ENCODE results near the gene TMEM250. TPM values are rescaled to one million over a fixed set of nuclear protein-coding genes. Genes with fewer than 3 reads are reported as not detected.

TMEM250 gene
- total and polyA plus RNA-seq, 2 of the 4 experiments (the other 2 are of a cell fraction) = 14.0 to 17.5 TPM

GRCh38 chr9:136153381-136154065 lies 34.8 kb upstream of the TMEM250 start:
- BruUV-seq (replicated peaks) = no TSS peak
- no peak overlapping the region for H2BK20ac ChIP-seq (ENCODE audit: low read depth, low read length)
- H3K14ac ChIP-seq (replicated peaks; ENCODE audit: low read depth, low read length) = no peak overlapping the region
- H2AK9ac ChIP-seq (replicated peaks; ENCODE audit: low read depth, low read length, poor library complexity) = no peak overlapping the region
- no peaks in the 10 kb centered on the region for H3K4me1 ChIP-seq (ENCODE audit: control insufficient read depth, insufficient read depth, low read length)
- ChIA-PET POLR2A (ENCODE audit: unreplicated experiment) (no interaction called here), CTCF (no interaction called here)
- H3K4me2 ChIP-seq (ENCODE audit: low read depth, low read length) = no peak overlapping the region
- no peaks in the 10 kb centered on the region for H4K20me1 ChIP-seq (ENCODE audit: insufficient read depth, low read length)
- no peak overlapping the region for H4K5ac ChIP-seq (ENCODE audit: low read depth, low read length)
- no peak overlapping the region for H3K4ac ChIP-seq (ENCODE audit: low read depth, low read length)
- H2BK15ac ChIP-seq (ENCODE audit: low read depth, low read length) = no peak overlapping the region
- WGBS, 2 experiments (ENCODE audit: extremely low coverage in 2 of 2, insufficient read length in 1 of 2) = 21% methylated on average over 3 of the region's 24 CpGs; no CpG with 5 or more reads in 1 of the 2 experiments
- no peak overlapping the region for H2AK5ac ChIP-seq (ENCODE audit: low read depth, low read length)
- H3K79me1 ChIP-seq (ENCODE audit: low read depth in 1 of 2, low read length in 2 of 2) = no peaks in the 10 kb centered on the region
- DNase-seq (no peak), ATAC-seq (ENCODE audit: low read depth) (no peak)
- no peak overlapping the region for H3K4me3 ChIP-seq (ENCODE audit: insufficient read depth, low read depth, low read length)
- H4K91ac ChIP-seq (ENCODE audit: insufficient read depth, low read depth, low read length) = no peak overlapping the region
- dilution Hi-C loops (cut with HindIII; ENCODE audit: low sequenced_read_pairs, unreplicated experiment) (no loop called here), in situ Hi-C loops (cut with MboI; ENCODE audit: low sequenced_read_pairs) (no loop called here), intact Hi-C loops (cut with micrococcal nuclease) (no loop called here)
- no peak overlapping the region for H3K9ac ChIP-seq (ENCODE audit: low read depth, low read length)
- no peak overlapping the region for H4K8ac ChIP-seq (ENCODE audit: low read depth in 2 of 2, low read length in 2 of 2)
- H3K56ac ChIP-seq (ENCODE audit: extremely low read depth, insufficient read depth, low read length) = no peak overlapping the region
- H3K9me1 ChIP-seq (ENCODE audit: insufficient read depth, low read length) = no peaks in the 10 kb centered on the region
- TF ChIP-seq RFX5 (IDR thresholded peaks at IDR 0.05; ENCODE audit: low read depth, low read length) (no peak), BHLHE40 (IDR thresholded peaks at IDR 0.05; ENCODE audit: low read depth, low read length) (no peak), SMC3 (IDR thresholded peaks at IDR 0.05; ENCODE audit: low read depth, low read length) (no peak), ELK1 (IDR thresholded peaks at IDR 0.05; ENCODE audit: borderline replicate concordance, low read depth, low read length) (no peak), MXI1 (IDR thresholded peaks at IDR 0.05; ENCODE audit: borderline replicate concordance, low read depth, low read length) (no peak)
- no peak overlapping the region for H2BK5ac ChIP-seq (ENCODE audit: low read depth, low read length, poor library complexity, severe bottlenecking)
- H3K36me3 ChIP-seq (ENCODE audit: control insufficient read depth, insufficient read depth, low read length) = no peaks in the 10 kb centered on the region
- peaks cover 46% of the 10 kb centered on the region for H3K27me3 ChIP-seq (ENCODE audit: control insufficient read depth, insufficient read depth, low read length)
- no peak overlapping the region for H2BK120ac ChIP-seq (ENCODE audit: low read depth, low read length)
- H3K27ac ChIP-seq (ENCODE audit: insufficient read depth, low read length) = no peak overlapping the region
- H3K23ac ChIP-seq (ENCODE audit: low read depth, low read length) = no peak overlapping the region
- 0 out of 2 replicates have a peak, but pooled peaks cover 3% of the 10 kb centered on the region for H3K9me3 ChIP-seq (ENCODE audit: control insufficient read depth, insufficient read depth, low read length)
- no peak overlapping the region for H3K18ac ChIP-seq (ENCODE audit: low read depth, low read length)
- H2AFZ ChIP-seq (replicated peaks; ENCODE audit: low read length, poor library complexity) = no peak overlapping the region

Measured in IMR-90 (cell line).